Dermis lymphatic vessel endothelial cell (primary cell): ENCODE data around the gene OR3A3. TPM values are rescaled to one million over a fixed set of nuclear protein-coding genes. Genes with fewer than 3 reads are reported as not detected.

Experiments used
- total RNA-seq: library from RNA; depleted of rRNA; stranded (reverse); fragments of >200 nt; gene quantifications from 2 replicates; pipeline ENCODE4 v1.2.1, GENCODE V29; 2014

The OR3A3 gene
- total RNA-seq = not detected in 2 replicates

GRCh38 chr17:3411070-3411469, at the start of gene OR3A3:
Gene OR3A3 (plus strand): TSS chr17:3411370.

GRCh38 chr17:3385869-3386816, 25.0 kb upstream of the OR3A3 start, which contains the start of gene OR3A2:
Gene OR3A2 (minus strand): TSS chr17:3386308.

GRCh38 chr17:3398310-3398709, 12.9 kb upstream of the OR3A3 start, which contains the start of gene OR1E1:
Gene OR1E1 (minus strand): TSS chr17:3398410. CDS start chr17:3398410, 0 bp downstream.

GRCh38 chr17:3433741-3434140, 22.6 kb downstream of the OR3A3 start, which contains the start of gene OR1E2:
Gene OR1E2 (minus strand): TSS chr17:3433841. CDS start chr17:3433841, 0 bp downstream.

GRCh38 chr17:3471599-3471998, 60.4 kb downstream of the OR3A3 start, which contains the start of gene SPATA22:
Gene SPATA22 (minus strand): TSS chr17:3471819. CDS start chr17:3469325, 2,494 bp downstream.

Other genes with a start within 250 kb of the OR3A3 start
- not detected in 2 replicates for gene OR1A2, start 213.9 kb upstream of the OR3A3 start, total RNA-seq
- not detected in 2 replicates for gene OR1A1, start 203.7 kb upstream of the OR3A3 start, total RNA-seq
- not detected in 2 replicates for gene OR3A1, start 113.0 kb upstream of the OR3A3 start, total RNA-seq
- not detected in 2 replicates for gene OR3A2, start 25.1 kb upstream of the OR3A3 start, total RNA-seq
- gene OR1E1, start 13.0 kb upstream of the OR3A3 start, total RNA-seq = not detected in 2 replicates
- gene OR1E2, start 22.5 kb downstream of the OR3A3 start, total RNA-seq = not detected in 2 replicates
- 0.33 TPM in 1 of 2 replicates, not detected in the other for gene SPATA22, start 60.4 kb downstream of the OR3A3 start, total RNA-seq
- gene ASPA, start 64.6 kb downstream of the OR3A3 start, total RNA-seq = not detected in 2 replicates
- gene TRPV3, start 146.4 kb downstream of the OR3A3 start, total RNA-seq = under 0.01 TPM in 1 of 2 replicates, not detected in the other
- gene TRPV1, start 198.0 kb downstream of the OR3A3 start, total RNA-seq = 0.22 and 0.43 TPM in 2 replicates
- 8.5 and 15.3 TPM in 2 replicates for gene SHPK, start 224.9 kb downstream of the OR3A3 start, total RNA-seq
- 14.5 and 17.2 TPM in 2 replicates for gene CTNS, start 225.4 kb downstream of the OR3A3 start, total RNA-seq